AG04450 (cell line): Measurements from ENCODE around the gene ACLY. TPM values are rescaled to one million over a fixed set of nuclear protein-coding genes. Genes with fewer than 3 reads are reported as not detected.

Source experiments
- CTCF ChIA-PET: fragments of 300-600, 350-600 bp; formaldehyde crosslinking; extraction: SDS; loops from one replicate; lab custom pipeline; 2022; ENCODE audit warnings: antibody characterized with exemption, inconsistent platforms; lab: Charles Lee
- POLR2A ChIA-PET: fragments of 350-600 bp; formaldehyde crosslinking; extraction: SDS; loops from one replicate; lab custom pipeline; 2021; ENCODE audit warnings: antibody characterized with exemption, inconsistent platforms; lab: Yijun Ruan, JAX
- DNase-seq: peaks from one replicate; pipeline ENCODE4 v3.0.0-alpha.2; 2011; ENCODE audit warnings: low read depth, low spot score
- H3K27ac ChIP-seq: one replicate; pipeline ENCODE4 v1.5.1; 2012; ENCODE audit warnings: low read depth, low read length, control low read depth
- H3K27me3 ChIP-seq: one replicate; pipeline ENCODE4 v1.6.0; 2012; ENCODE audit warnings: low read length; ENCODE audit not compliant: control insufficient read depth, insufficient read depth
- H3K4me3 ChIP-seq: 2 replicates; pipeline ENCODE4 v1.5.1; 2011; ENCODE audit warnings: mild to moderate bottlenecking, low read depth, low read length, control low read depth
- H3K9me3 ChIP-seq: 2 replicates; pipeline ENCODE4 v1.5.1; 2012; ENCODE audit warnings: low read length; ENCODE audit not compliant: control insufficient read depth, insufficient read depth
- CTCF ChIP-seq: IDR thresholded peaks from 2 replicates; pipeline ENCODE4 v1.5.1; 2011; ENCODE audit warnings: low read depth, low read length, control low read depth, inconsistent platforms
- polyA plus RNA-seq: library from polyadenylated mRNA; depleted of rRNA; stranded (reverse); fragments of >200 nt; gene quantifications from 2 replicates; pipeline ENCODE4 v1.2.3, GENCODE V29; 2011

ACLY gene
- polyA plus RNA-seq, 1 experiment, result 161 TPM

- no peak for DNase-seq
- Histone ChIP-seq H3K4me3 (peak overlapping the region; percentile 84), H3K9me3 (peaks cover 7% of the 10 kb centered on the region; the same call in 1 of the 2 replicates), H3K27me3 (peaks cover 2% of the 10 kb centered on the region), H3K27ac (peak overlapping the region; percentile 57)
- ChIA-PET POLR2A (interaction anchor here (0.6 to 3.0 kb wide), 15 partner anchors 9 to 400 kb away, joined by 3 to 17 read pairs (median 6); partner anchors contain the start of genes ACLY, DHX58, DNAJC7 and NKIRAS2), CTCF (interaction anchor here (0.6 to 2.0 kb wide), 4 partner anchors 8 to 150 kb away, joined by 3 to 5 read pairs (median 3); no protein-coding TSS in a partner anchor)
- TF ChIP-seq CTCF, result no peak
Observed at GRCh38 chr17:41965694-41966462, 47.1 kb upstream of the ACLY start.

DNA sequence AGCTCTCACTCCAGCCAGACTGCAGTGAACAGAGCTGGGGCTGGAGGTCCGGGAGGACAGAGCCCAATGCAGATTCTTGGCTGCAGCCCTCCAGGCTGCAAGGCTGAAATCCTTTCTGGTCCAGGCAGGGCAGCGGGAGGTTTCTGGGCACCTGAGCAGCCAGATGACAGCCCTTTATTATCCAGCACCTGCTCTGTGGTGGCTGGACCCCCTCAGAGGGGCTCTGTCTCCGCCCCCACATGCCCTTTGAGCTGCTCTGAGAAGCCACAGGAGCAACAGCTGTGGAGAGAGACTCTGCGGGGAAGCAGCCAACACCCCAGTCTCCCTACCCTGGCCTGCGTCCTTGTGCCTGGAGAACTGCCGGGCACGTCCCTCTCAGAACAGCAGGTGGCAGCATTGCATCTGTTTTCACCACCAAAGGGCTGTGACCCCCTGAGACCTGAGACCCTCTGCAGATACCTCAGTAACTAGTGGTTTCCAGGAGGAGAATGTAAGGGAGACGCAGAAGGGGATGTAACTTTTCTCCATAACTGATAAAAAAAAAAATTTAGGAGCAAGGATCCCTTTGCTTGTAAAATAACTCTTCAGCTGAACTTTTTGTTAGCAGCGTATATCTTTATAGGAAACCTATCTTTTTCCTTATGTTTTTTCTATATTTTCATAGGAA, 44.1 kb upstream of the ACLY start:
- peak; percentile 93 for TF ChIP-seq CTCF
- H3K4me3 ChIP-seq, result no peak overlapping the region
- no peak overlapping the region for H3K27ac ChIP-seq
- peaks cover 2% of the 10 kb centered on the region; the same call in 1 of the 2 replicates for H3K9me3 ChIP-seq
- DNase-seq, result peak; percentile 21
- ChIA-PET CTCF (interaction anchor here (0.5 to 3.2 kb wide), 22 partner anchors 9 to 600 kb away, joined by 3 to 19 read pairs (median 4); partner anchors contain the start of gene DHX58), POLR2A (interaction anchor here (0.6 kb wide), 1 partner anchor 149 kb away, joined by 3 read pairs; the partner anchor contains the start of gene DHX58)
- H3K27me3 ChIP-seq, result peaks cover 2% of the 10 kb centered on the region

GRCh38 chr17:41962111-41962510, 43.4 kb upstream of the ACLY start:
- Histone ChIP-seq H3K27ac (no peak overlapping the region), H3K9me3 (no peaks in the 10 kb centered on the region), H3K27me3 (peaks cover 2% of the 10 kb centered on the region), H3K4me3 (no peak overlapping the region)
- CTCF ChIA-PET, result interaction anchor here (0.8 to 3.2 kb wide), 6 partner anchors 9 to 220 kb away, joined by 3 to 19 read pairs (median 4); no protein-coding TSS in a partner anchor
- POLR2A ChIA-PET, result no interaction called here
- TF ChIP-seq CTCF, result no peak
- no peak for DNase-seq

GRCh38 chr17:41959336-41960095, 40.8 kb upstream of the ACLY start:
- POLR2A ChIA-PET, result interaction anchor here (0.7 kb wide), 1 partner anchor 20 kb away, joined by 4 read pairs; no protein-coding TSS in a partner anchor
- peak; percentile 64 for TF ChIP-seq CTCF

More at GRCh38 chr17:41959336-41960095, 40.8 kb upstream of the ACLY start:
- no peak overlapping the region for H3K4me3 ChIP-seq
- no peak overlapping the region for H3K27ac ChIP-seq
- H3K27me3 ChIP-seq, result peaks cover 2% of the 10 kb centered on the region
- CTCF ChIA-PET, result interaction anchor here (0.5 to 1.8 kb wide), 9 partner anchors 9 to 222 kb away, joined by 3 to 9 read pairs (median 3); partner anchors contain the start of gene ODAD4
- H3K9me3 ChIP-seq, result no peaks in the 10 kb centered on the region
- DNase-seq, result peak; percentile 15
